ENCODE data around the gene KLRF1.
"Not testable (repeated sequence)": the region's sequence is repeated elsewhere in the genome, so short reads cannot be mapped to it uniquely, and the experiment has no call there.

Gene KLRF1

GRCh38 chr12:9872162-9872561, 44.9 kb downstream of the KLRF1 start:
- no peak for DNase-seq

DNA sequence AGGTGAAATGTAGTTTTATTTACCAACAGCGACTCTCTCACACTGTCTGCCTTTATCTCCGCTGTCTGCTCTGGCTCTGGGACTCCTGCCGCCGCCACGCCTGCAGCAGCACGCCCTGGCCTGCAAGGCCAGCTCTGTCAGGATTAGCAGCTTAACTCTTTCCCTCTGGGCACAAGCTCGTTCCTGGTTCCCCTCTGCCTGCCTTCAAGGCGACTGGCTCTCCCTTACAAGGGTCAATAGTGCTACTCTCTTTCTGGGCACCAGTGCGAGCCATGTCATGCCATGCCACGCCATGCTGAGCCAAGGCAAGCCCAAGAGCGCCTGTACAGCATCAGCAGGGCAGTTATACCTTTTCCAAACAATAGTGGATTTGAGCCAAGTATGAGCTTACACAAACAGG, 45.5 kb downstream of the KLRF1 start:
- no peak for DNase-seq

DNA sequence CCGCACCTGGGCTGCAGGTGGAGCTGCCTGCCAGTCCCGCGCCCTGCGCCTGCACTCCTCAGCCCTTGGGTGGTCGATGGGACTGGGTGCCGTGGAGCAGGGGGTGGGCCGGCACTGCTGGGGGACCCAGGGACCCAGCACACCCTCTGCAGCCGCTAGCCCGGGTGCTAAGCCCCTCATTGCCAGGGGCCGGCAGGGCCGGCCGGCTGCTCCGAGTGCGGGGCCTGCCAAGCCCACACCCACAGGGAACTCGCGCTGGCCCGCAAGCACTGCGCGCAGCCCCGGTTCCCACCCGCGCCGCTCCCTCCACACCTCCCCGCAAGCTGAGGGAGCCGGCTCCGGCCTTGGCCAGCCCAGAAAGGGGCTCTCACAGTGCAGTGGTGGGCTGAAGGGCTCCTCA, 48.8 kb downstream of the KLRF1 start:
- DNase-seq = not testable (repeated sequence)

- DNase-seq = no peak
Measured at GRCh38 chr12:9880532-9881078, 53.3 kb downstream of the KLRF1 start.

- no peak for DNase-seq
Measured at GRCh38 chr12:9881246-9881645, 54.0 kb downstream of the KLRF1 start, which contains the start of gene KLRF2. Gene KLRF2 (plus strand): TSS chr12:9881489. CDS start chr12:9881596, 107 bp downstream.

DNA sequence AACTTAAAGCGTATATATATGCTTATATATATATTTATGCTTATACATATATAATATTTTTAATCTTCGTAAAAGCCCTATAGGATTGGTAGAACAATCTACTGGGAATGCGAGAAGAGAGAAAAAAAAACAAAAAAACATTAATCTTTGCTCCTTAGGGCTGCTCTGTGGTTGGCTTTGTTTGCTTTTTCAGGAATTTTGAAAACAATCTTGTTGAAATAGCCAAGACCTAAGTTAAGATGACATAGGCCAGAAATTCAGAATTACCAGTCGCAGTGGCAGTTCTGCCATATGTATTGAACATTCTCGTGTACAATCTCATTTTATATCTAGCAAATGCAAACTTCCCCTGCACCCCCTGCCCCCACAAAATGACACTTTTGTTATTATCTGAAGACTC, 54.7 kb downstream of the KLRF1 start:
- no peak for DNase-seq

- no peak for DNase-seq
Measured at GRCh38 chr12:9883175-9883574, 55.9 kb downstream of the KLRF1 start.

DNA sequence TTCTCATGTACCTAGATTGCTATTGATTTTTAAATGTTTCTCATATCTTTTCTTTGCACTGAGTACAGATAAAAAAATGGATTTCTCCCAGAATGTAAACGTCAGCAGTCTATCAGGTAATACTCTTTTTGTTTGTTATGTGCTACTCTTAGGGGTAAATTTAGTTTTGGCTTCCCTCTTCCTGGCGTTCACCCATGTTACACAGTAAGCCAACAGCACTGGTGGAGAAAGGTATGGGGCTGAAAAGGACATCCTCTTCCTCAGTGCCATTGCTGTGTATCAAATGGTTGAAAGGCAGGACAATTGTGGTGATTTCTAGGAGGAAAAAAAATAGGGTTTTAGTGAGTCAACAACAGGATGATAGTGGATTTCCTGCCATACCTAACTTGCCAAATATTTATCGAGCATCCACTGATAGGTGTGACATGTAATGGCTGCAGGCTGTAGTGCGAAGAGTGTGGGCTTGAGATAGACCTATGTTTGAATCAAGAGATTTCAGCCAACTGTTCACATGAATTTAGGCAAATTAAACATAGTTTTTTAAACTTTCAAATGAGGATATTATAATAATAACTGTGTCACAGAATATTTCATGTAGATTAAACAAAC, 61.5 kb downstream of the KLRF1 start:
- DNase-seq = no peak

Measured in MV-4-11 (cell line).